RWPE1 (cell line): ENCODE measurements around the gene RIC8A.
A peak's percentile ranks its signal among the peaks of the same experiment; 100 is the strongest.

Source experiments
- CTCF ChIA-PET: fragments of 350-600 bp; sonication (Branson Sonifier 250); formaldehyde crosslinking; extraction: SDS; loops from one replicate; lab custom pipeline; 2021; lab: Yijun Ruan, JAX
- POLR2A ChIA-PET: fragments of 400-600 bp; formaldehyde crosslinking; extraction: SDS; loops from one replicate; lab custom pipeline; 2020; ENCODE audit warnings: antibody characterized with exemption; ENCODE audit not compliant: low non-redundant PET; lab: Yijun Ruan, JAX
- DNase-seq: peaks from one replicate; pipeline ENCODE4 v3.0.0; 2012; ENCODE audit warnings: low spot score
- H3K27ac ChIP-seq: fragments of 450-650 bp; 2 replicates; pipeline ENCODE4 v1.5.1; 2017
- CTCF ChIP-seq: fragments of 450-650 bp; conservative IDR thresholded peaks from 2 replicates; pipeline ENCODE4 v1.5.1; 2017; ENCODE audit warnings: low read depth, mild to moderate bottlenecking

Gene RIC8A

DNA sequence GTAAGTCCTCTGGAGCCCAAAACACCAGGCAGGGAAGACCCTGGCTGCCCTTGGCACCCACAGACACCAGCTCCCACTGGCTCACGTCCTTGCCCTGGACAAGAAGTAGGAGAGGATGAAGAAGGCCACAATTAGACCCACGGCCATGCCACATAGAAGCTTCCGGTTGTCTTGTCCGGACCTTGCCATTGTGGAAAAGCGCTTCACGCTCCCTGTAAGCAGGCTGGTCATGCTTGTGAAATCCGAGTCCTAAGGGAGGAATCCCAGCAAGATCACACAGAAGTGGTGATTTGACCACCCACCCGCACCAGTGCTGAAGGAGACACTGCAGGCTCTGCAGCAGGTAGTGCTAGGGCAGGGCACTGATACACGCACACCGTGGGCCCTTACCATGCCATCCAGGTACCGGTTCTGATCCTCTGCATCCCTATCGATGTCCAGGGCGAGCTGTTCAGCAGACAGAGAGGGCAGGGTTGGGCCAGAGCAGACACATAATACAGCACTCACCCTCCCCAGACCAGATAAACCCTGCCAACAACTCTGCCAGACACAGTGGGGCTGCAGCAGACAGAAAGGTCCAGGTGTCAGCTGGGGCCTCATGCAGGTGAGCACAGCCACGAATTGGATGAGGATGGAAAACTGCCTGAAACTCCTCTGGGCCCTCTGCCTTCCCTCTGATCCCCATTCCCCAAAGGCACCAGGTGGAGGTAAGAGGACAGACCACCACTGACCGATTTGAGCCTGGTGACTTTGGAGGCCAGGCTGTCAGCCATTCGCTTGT, 2.1 kb upstream of the RIC8A start:
- TF ChIP-seq CTCF: no peak
- ChIA-PET POLR2A (interaction anchor here (0.6 kb wide), 1 partner anchor 30 kb away, joined by 3 read pairs; no protein-coding TSS in a partner anchor), CTCF (no interaction called here)
- H3K27ac ChIP-seq: peak overlapping the region; percentile 99
- DNase-seq: no peak

- TF ChIP-seq CTCF: no peak
- ChIA-PET CTCF (no interaction called here), POLR2A (interaction anchor here (0.6 kb wide), 1 partner anchor 57 kb away, joined by 3 read pairs; no protein-coding TSS in a partner anchor)
- DNase-seq: no peak
- H3K27ac ChIP-seq: peak overlapping the region; percentile 99
Measured at GRCh38 chr11:206002-206384, 1.5 kb upstream of the RIC8A start.

- POLR2A ChIA-PET: interaction anchor here (0.5 to 1.2 kb wide), 4 partner anchors 44 to 407 kb away, joined by 3 to 9 read pairs (median 3); no protein-coding TSS in a partner anchor
- peak overlapping the region; percentile 99 for H3K27ac ChIP-seq
Measured at GRCh38 chr11:206526-207207, 841 bp upstream of the RIC8A start.

DNA sequence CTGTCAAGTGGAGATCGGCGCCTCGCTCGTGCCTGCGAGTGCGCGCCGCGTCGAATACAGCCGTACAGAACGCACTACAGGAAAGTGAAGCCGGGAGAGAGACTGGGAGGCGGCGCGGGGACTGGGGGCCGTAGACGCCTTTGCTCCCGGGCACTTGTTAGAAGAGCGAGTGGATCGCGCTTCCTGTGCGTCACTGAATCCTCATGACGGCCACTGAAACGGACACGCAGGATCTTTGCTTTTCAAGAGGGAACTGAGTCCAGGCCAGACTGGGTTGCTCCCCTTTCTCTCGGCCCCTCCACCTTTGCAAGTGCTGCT, 314 bp downstream of the RIC8A start:
- POLR2A ChIA-PET: interaction anchor here (0.6 to 1.2 kb wide), 4 partner anchors 8 to 406 kb away, joined by 3 to 4 read pairs (median 3); partner anchors contain the start of gene PSMD13
- DNase-seq: peak; percentile 30

More at GRCh38 chr11:206526-207207, 841 bp upstream of the RIC8A start:
- TF ChIP-seq CTCF: no peak
- CTCF ChIA-PET: interaction anchor here (0.6 kb wide), 1 partner anchor 9 kb away, joined by 3 read pairs; no protein-coding TSS in a partner anchor
- DNase-seq: peak; percentile 20

GRCh38 chr11:208181-208916, 841 bp downstream of the RIC8A start:
- POLR2A ChIA-PET: no interaction called here
- peak overlapping the region; percentile 99 for H3K27ac ChIP-seq
- CTCF ChIA-PET: no interaction called here
- TF ChIP-seq CTCF: no peak
- DNase-seq: peak; percentile 73

More for the DNA sequence above, 314 bp downstream of the RIC8A start:
- CTCF ChIA-PET: no interaction called here
- no peak for TF ChIP-seq CTCF
- peak overlapping the region; percentile 99 for H3K27ac ChIP-seq

GRCh38 chr11:208917-209260, 1.4 kb downstream of the RIC8A start:
- ChIA-PET CTCF (no interaction called here), POLR2A (no interaction called here)
- no peak for TF ChIP-seq CTCF
- H3K27ac ChIP-seq: peak overlapping the region; percentile 99
- DNase-seq: no peak
